ENCODE data around the gene DAB2. TPM values are rescaled to one million over a fixed set of nuclear protein-coding genes. Genes with fewer than 3 reads are reported as not detected.

Gene DAB2
- total RNA-seq, 4 donors from 2014 or later, result 7.2 to 18.5 (median 16.3) TPM

DNA sequence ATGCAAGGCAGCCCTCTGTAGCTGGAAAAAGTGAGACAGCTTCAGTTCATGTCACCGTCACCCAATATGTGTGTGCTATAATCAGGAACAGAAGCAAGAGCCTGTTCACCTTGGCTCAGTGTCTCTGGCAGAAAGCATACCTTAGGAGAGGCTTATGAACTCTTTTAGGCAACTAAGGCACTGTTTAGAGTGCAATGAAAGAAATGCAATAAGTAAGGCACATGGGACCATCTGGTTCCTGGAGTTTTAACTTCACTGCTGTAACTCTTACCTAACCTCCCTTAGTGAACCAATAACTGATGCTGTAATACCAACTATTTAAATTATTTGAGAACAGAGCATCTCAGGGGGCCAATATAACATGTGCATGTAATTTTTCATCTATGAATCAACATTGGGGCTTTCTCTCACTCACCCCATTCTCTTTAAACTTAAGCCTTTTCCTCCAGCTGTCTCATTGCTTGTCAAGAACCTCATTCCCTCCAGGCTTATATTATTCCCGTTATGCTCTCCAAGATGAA, 92.9 kb downstream of the DAB2 start:
- ATAC-seq (peak in 1 of 2 donors; percentile 66), DNase-seq (no peak)
- Histone ChIP-seq H3K4me3 (no peak overlapping the region), H3K36me3 (no peaks in the 10 kb centered on the region), H3K27me3 (no peaks in the 10 kb centered on the region), H3K4me1 (no peaks in the 10 kb centered on the region), H3K27ac (no peak overlapping the region), H3K9me3 (no peaks in the 10 kb centered on the region)
- in situ Hi-C loops (cut with MboI; ENCODE audit: low sequenced_read_pairs in 4 of 4) (no loop called here), intact Hi-C loops (cut with DNase I; ENCODE audit: low total_unique reads) (no loop called here)
- TF ChIP-seq POLR2A (IDR thresholded peaks at IDR 0.05), result no peak
- TF ChIP-seq, protein P1, sequence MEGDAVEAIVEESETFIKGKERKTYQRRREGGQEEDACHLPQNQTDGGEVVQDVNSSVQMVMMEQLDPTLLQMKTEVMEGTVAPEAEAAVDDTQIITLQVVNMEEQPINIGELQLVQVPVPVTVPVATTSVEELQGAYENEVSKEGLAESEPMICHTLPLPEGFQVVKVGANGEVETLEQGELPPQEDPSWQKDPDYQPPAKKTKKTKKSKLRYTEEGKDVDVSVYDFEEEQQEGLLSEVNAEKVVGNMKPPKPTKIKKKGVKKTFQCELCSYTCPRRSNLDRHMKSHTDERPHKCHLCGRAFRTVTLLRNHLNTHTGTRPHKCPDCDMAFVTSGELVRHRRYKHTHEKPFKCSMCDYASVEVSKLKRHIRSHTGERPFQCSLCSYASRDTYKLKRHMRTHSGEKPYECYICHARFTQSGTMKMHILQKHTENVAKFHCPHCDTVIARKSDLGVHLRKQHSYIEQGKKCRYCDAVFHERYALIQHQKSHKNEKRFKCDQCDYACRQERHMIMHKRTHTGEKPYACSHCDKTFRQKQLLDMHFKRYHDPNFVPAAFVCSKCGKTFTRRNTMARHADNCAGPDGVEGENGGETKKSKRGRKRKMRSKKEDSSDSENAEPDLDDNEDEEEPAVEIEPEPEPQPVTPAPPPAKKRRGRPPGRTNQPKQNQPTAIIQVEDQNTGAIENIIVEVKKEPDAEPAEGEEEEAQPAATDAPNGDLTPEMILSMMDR (IDR thresholded peaks at IDR 0.05 in 4 of 5, conservative IDR thresholded peaks at IDR 0.05 in 1 of 5), result no peak

DNA sequence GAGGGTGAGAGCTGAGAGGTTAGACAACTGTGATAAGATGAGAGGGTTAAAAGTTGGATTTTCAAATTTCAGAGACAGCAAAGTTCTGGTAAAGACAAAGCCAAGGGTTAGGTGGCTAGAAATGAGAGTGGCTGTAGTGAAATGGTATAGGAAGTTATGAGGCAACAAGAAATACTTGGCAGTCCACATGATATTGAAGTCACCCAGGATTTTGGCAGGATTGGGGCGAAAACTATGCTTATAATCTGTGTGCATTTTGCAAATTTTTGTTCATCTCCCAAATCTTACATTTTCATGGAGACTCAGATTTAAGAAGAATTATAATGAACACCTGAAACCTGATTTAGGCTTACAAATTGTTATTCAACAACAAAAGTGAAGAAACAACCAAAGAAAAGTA, 96.0 kb downstream of the DAB2 start:
- in situ Hi-C loops (cut with MboI; ENCODE audit: low sequenced_read_pairs in 4 of 4), result no loop called here
- DNase-seq, result no peak
- Histone ChIP-seq H3K9me3 (no peaks in the 10 kb centered on the region), H3K4me1 (no peaks in the 10 kb centered on the region), H3K4me3 (no peak overlapping the region), H3K27ac (no peak overlapping the region), H3K36me3 (no peaks in the 10 kb centered on the region), H3K27me3 (no peaks in the 10 kb centered on the region)
- intact Hi-C loops (cut with DNase I; ENCODE audit: low total_unique reads), result no loop called here
- TF ChIP-seq, protein P1 (IDR thresholded peaks at IDR 0.05 in 4 of 5, conservative IDR thresholded peaks at IDR 0.05 in 1 of 5), result no peak
- no peak for TF ChIP-seq POLR2A (IDR thresholded peaks at IDR 0.05)
- ATAC-seq, result no peak

DNA sequence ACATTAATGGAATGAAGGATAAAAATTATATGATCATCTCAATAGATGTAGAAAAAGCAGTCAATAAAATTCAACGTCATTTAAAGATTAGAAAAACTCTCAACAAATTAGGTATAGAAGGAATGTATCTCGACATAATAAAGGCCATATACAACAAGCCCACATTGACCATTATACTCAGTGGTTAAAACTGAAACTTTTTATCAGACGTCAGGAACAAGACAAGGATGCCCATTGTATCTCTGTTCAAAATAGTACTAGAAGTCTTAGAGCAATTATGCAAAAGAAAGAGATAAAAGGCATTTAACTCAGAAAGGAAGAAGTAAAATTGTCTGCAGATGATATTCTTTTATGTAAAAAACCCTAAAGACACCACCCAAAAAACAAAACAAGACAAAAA, 101.2 kb downstream of the DAB2 start:
- no peak overlapping the region for H3K4me3 ChIP-seq
- H3K9me3 ChIP-seq, result no peaks in the 10 kb centered on the region
- no peaks in the 10 kb centered on the region for H3K27me3 ChIP-seq
- intact Hi-C loops (cut with DNase I; ENCODE audit: low total_unique reads) (no loop called here), in situ Hi-C loops (cut with MboI; ENCODE audit: low sequenced_read_pairs in 4 of 4) (no loop called here)
- H3K36me3 ChIP-seq, result no peaks in the 10 kb centered on the region
- no peak for ATAC-seq
- H3K4me1 ChIP-seq, result no peaks in the 10 kb centered on the region
- no peak overlapping the region for H3K27ac ChIP-seq
- no peak for DNase-seq
- TF ChIP-seq, protein P1 (IDR thresholded peaks at IDR 0.05 in 4 of 5, conservative IDR thresholded peaks at IDR 0.05 in 1 of 5), result no peak
- TF ChIP-seq POLR2A (IDR thresholded peaks at IDR 0.05), result no peak

Other genes with a start within 250 kb of the DAB2 start
- gene FYB1, start 205.4 kb downstream of the DAB2 start, total RNA-seq, result 1 to 10 TPM; 1.1 to 5.6 (median 2.6) TPM
- 1 to 10 TPM in 2 of 4 donors, not detected in 2; 2.6 to 5.3 TPM for gene C9, start 60.5 kb downstream of the DAB2 start, total RNA-seq

Measured in gastrocnemius medialis (tissue), 4 donors.